IMR-90 (cell line): ENCODE results near the gene CDH26. TPM values are rescaled to one million over a fixed set of nuclear protein-coding genes. Genes with fewer than 3 reads are reported as not detected.

ENCODE experiments used
- ATAC-seq: fragments of 200-7000 bp; cut with Tn5 transposase; 2 replicates; pipeline ENCODE4 v1.9.1; 2020; ENCODE audit warnings: low read depth, mild to moderate bottlenecking, moderate library complexity
- BruUV-seq: library from RNA; stranded (reverse); fragments of 400-500 nt; replicated peaks from 2 replicates; lab custom pipeline; 2021; lab: Mats Ljungman, UMichigan
- CTCF ChIA-PET: fragments of 300-600 bp; formaldehyde crosslinking; extraction: SDS; loops from one replicate; lab custom pipeline; 2021; ENCODE audit warnings: antibody characterized with exemption; lab: Yijun Ruan, JAX
- POLR2A ChIA-PET: fragments of 300-600 bp; sonication (Branson Sonifier 250); formaldehyde crosslinking; loops from one replicate; lab custom pipeline; 2022; ENCODE audit warnings: antibody characterized with exemption; ENCODE audit not compliant: unreplicated experiment; lab: Charles Lee
- DNase-seq: peaks from one replicate; pipeline ENCODE4 v3.0.0; 2013
- H2AFZ ChIP-seq: replicated peaks from 2 replicates; pipeline ENCODE3; 2013; ENCODE audit warnings: low read length, mild to moderate bottlenecking; ENCODE audit not compliant: poor library complexity
- H2AK5ac ChIP-seq: 2 replicates; pipeline ENCODE4 v1.6.1; 2013; ENCODE audit warnings: low read depth, low read length, inconsistent platforms
- H2AK9ac ChIP-seq: replicated peaks from 2 replicates; pipeline ENCODE3; 2013; ENCODE audit warnings: mild to moderate bottlenecking, low read depth, low read length, moderate library complexity; ENCODE audit not compliant: poor library complexity
- H2BK120ac ChIP-seq: 2 replicates; pipeline ENCODE4 v1.6.1; 2013; ENCODE audit warnings: low read depth, low read length, inconsistent platforms
- H2BK15ac ChIP-seq: 3 replicates; pipeline ENCODE4 v1.6.1; 2013; ENCODE audit warnings: low read depth, low read length, inconsistent platforms
- H2BK20ac ChIP-seq: 2 replicates; pipeline ENCODE4 v1.6.1; 2013; ENCODE audit warnings: low read depth, mild to moderate bottlenecking, inconsistent platforms, low read length, moderate library complexity
- H2BK5ac ChIP-seq: 2 replicates; pipeline ENCODE4 v1.6.1; 2013; ENCODE audit warnings: mild to moderate bottlenecking, low read depth, low read length, inconsistent platforms; ENCODE audit not compliant: poor library complexity, severe bottlenecking
- H3K14ac ChIP-seq: replicated peaks from 2 replicates; pipeline ENCODE4 v1.6.1; 2013; ENCODE audit warnings: low read depth, low read length, inconsistent platforms
- H3K18ac ChIP-seq: 2 replicates; pipeline ENCODE4 v1.6.1; 2013; ENCODE audit warnings: low read depth, low read length, control low read depth
- H3K23ac ChIP-seq: 2 replicates; pipeline ENCODE4 v1.6.1; 2013; ENCODE audit warnings: low read depth, low read length, inconsistent platforms
- H3K27ac ChIP-seq: 2 replicates; pipeline ENCODE4 v1.5.1; 2013; ENCODE audit warnings: mild to moderate bottlenecking, control low read depth, low read length; ENCODE audit not compliant: insufficient read depth
- H3K27me3 ChIP-seq: 2 replicates; pipeline ENCODE4 v1.6.1; 2013; ENCODE audit warnings: low read length; ENCODE audit not compliant: control insufficient read depth, insufficient read depth
- H3K36me3 ChIP-seq: 2 replicates; pipeline ENCODE4 v1.6.1; 2013; ENCODE audit warnings: low read length, mixed read lengths; ENCODE audit not compliant: control insufficient read depth, insufficient read depth
- H3K4ac ChIP-seq: 2 replicates; pipeline ENCODE4 v1.6.1; 2013; ENCODE audit warnings: low read depth, low read length, inconsistent platforms
- H3K4me1 ChIP-seq: 2 replicates; pipeline ENCODE4 v1.6.1; 2013; ENCODE audit warnings: low read length, mixed read lengths; ENCODE audit not compliant: control insufficient read depth, insufficient read depth
- H3K4me2 ChIP-seq: 2 replicates; pipeline ENCODE4 v1.6.1; 2013; ENCODE audit warnings: low read depth, mild to moderate bottlenecking, control low read depth, low read length, moderate library complexity
- H3K4me3 ChIP-seq: 2 replicates; pipeline ENCODE4 v1.5.1; 2013; ENCODE audit warnings: low read depth, mild to moderate bottlenecking, control low read depth, low read length, moderate library complexity; ENCODE audit not compliant: insufficient read depth
- H3K56ac ChIP-seq: 2 replicates; pipeline ENCODE4 v1.6.1; 2013; ENCODE audit warnings: low read length, inconsistent platforms; ENCODE audit not compliant: insufficient read depth; ENCODE audit errors: extremely low read depth
- H3K79me1 ChIP-seq, 2 experiments: 2 replicates each; pipeline ENCODE4 v1.6.1; 2013; ENCODE audit warnings: low read length in 2 of 2, inconsistent platforms in 1 of 2, low read depth in 1 of 2
- H3K9ac ChIP-seq: 2 replicates; pipeline ENCODE4 v1.6.1; 2013; ENCODE audit warnings: low read depth, low read length, control low read depth
- H3K9me1 ChIP-seq: 2 replicates; pipeline ENCODE4 v1.6.1; 2013; ENCODE audit warnings: low read length, inconsistent platforms; ENCODE audit not compliant: insufficient read depth
- H3K9me3 ChIP-seq: 2 replicates; pipeline ENCODE4 v1.6.1; 2013; ENCODE audit warnings: low read length; ENCODE audit not compliant: control insufficient read depth, insufficient read depth
- H4K20me1 ChIP-seq: 2 replicates; pipeline ENCODE4 v1.6.1; 2013; ENCODE audit warnings: low read length, inconsistent platforms; ENCODE audit not compliant: insufficient read depth
- H4K5ac ChIP-seq: 2 replicates; pipeline ENCODE4 v1.6.1; 2013; ENCODE audit warnings: mild to moderate bottlenecking, low read depth, low read length, control low read depth
- H4K8ac ChIP-seq, 2 experiments: 2 replicates each; pipeline ENCODE4 v1.6.1; 2013; ENCODE audit warnings: low read depth in 2 of 2, low read length in 2 of 2, control low read depth in 1 of 2, inconsistent platforms in 1 of 2
- H4K91ac ChIP-seq: 2 replicates; pipeline ENCODE4 v1.6.1; 2013; ENCODE audit warnings: low read depth, low read length, inconsistent platforms; ENCODE audit not compliant: insufficient read depth
- BHLHE40 ChIP-seq: fragments of 150-350 bp; IDR thresholded peaks from 2 replicates; pipeline ENCODE4 v1.6.1; 2016; ENCODE audit warnings: mild to moderate bottlenecking, low read depth, low read length
- CEBPB ChIP-seq: IDR thresholded peaks from 2 replicates; pipeline ENCODE4 v1.6.1; 2012; ENCODE audit warnings: low read depth, low read length, improper control_type of control experiment
- CHD1 ChIP-seq: IDR thresholded peaks from 2 replicates; pipeline ENCODE4 v1.6.1; 2012; ENCODE audit warnings: low read depth, low read length, improper control_type of control experiment
- FOS ChIP-seq: fragments of 150-350 bp; IDR thresholded peaks from 2 replicates; pipeline ENCODE4 v1.6.1; 2016; ENCODE audit warnings: low read depth, low read length
- MAFK ChIP-seq: IDR thresholded peaks from 2 replicates; pipeline ENCODE4 v1.6.1; 2012; ENCODE audit warnings: low read depth, low read length, improper control_type of control experiment
- MXI1 ChIP-seq: IDR thresholded peaks from 2 replicates; pipeline ENCODE4 v1.6.1; 2012; ENCODE audit warnings: low read depth, mild to moderate bottlenecking, low read length, moderate library complexity, borderline replicate concordance
- NFE2L2 ChIP-seq: fragments of 150-350 bp; IDR thresholded peaks from 2 replicates; pipeline ENCODE4 v1.6.1; 2016; ENCODE audit warnings: low read depth, mild to moderate bottlenecking, low read length
- POLR2A ChIP-seq: IDR thresholded peaks from 2 replicates; pipeline ENCODE4 v1.6.1; 2012; ENCODE audit warnings: mild to moderate bottlenecking, low read depth, low read length
- RAD21 ChIP-seq: IDR thresholded peaks from 2 replicates; pipeline ENCODE4 v1.6.1; 2012; ENCODE audit warnings: low read length, improper control_type of control experiment
- RFX5 ChIP-seq: IDR thresholded peaks from 2 replicates; pipeline ENCODE4 v1.8.0; 2012; ENCODE audit warnings: low read depth, mild to moderate bottlenecking, low read length, moderate library complexity
- SMC3 ChIP-seq: fragments of 150-350 bp; IDR thresholded peaks from 2 replicates; pipeline ENCODE4 v1.6.1; 2016; ENCODE audit warnings: low read depth, mild to moderate bottlenecking, antibody characterized with exemption, low read length, moderate library complexity
- WGBS, 2 experiments: methylation state at CpG; one replicate each; pipeline versions ENCODE4 v1.1.5 to v1.1.7; 2013; ENCODE audit warnings: missing lambda C conversion rate in 2 of 2; ENCODE audit not compliant: insufficient read length in 1 of 2; ENCODE audit errors: extremely low coverage in 2 of 2; 5-methylcytosine and 5-hydroxymethylcytosine counted together
- dilution Hi-C: fragments of 300-500 bp; cut with HindIII; formaldehyde crosslinking; loops from one replicate; pipeline ENCODE4 v1.14.3; 2018; ENCODE audit warnings: low sequenced_read_pairs; ENCODE audit not compliant: unreplicated experiment
- in situ Hi-C: fragments of 300-500 bp; cut with MboI; formaldehyde crosslinking; loops from 3 replicates; pipeline ENCODE4 v1.14.3; 2019; ENCODE audit warnings: low sequenced_read_pairs, inconsistent platforms, mixed read lengths
- intact Hi-C: fragments of 100-400 bp; cut with micrococcal nuclease; formaldehyde crosslinking; loops from 2 replicates; pipeline ENCODE4 v1.10.0; 2022
- polyA plus RNA-seq, 3 experiments: library from polyadenylated mRNA; depleted of rRNA; stranded (reverse); fragments of >200 nt; gene quantifications; 2 replicates each; pipeline ENCODE4 v1.2.3, GENCODE V29; 2012; ENCODE audit warnings: low replicate concordance in 1 of 3
- total RNA-seq: library from RNA; depleted of rRNA; stranded (reverse); fragments of >200 nt; gene quantifications from 2 replicates; pipeline ENCODE4 v1.2.3, GENCODE V29; 2012
- TF ChIP-seq, protein P1 (sequence below): conservative IDR thresholded peaks from 2 replicates; pipeline ENCODE4 v1.5.1; 2012; ENCODE audit warnings: mild to moderate bottlenecking, low read depth, low read length, improper control_type of control experiment
- TF ChIP-seq, protein P2 (sequence below): fragments of 150-350 bp; IDR thresholded peaks from 2 replicates; pipeline ENCODE4 v1.6.1; 2016; ENCODE audit warnings: low read depth, mild to moderate bottlenecking, low read length, moderate library complexity, borderline replicate concordance
- TF ChIP-seq, protein P3 (sequence below): fragments of 150-350 bp; IDR thresholded peaks from 2 replicates; pipeline ENCODE4 v1.6.1; 2017; ENCODE audit warnings: mild to moderate bottlenecking, antibody characterized with exemption, low read length, low read depth

Gene CDH26
- total and polyA plus RNA-seq, 2 of the 4 experiments (the other 2 are of a cell fraction): not detected

DNA sequence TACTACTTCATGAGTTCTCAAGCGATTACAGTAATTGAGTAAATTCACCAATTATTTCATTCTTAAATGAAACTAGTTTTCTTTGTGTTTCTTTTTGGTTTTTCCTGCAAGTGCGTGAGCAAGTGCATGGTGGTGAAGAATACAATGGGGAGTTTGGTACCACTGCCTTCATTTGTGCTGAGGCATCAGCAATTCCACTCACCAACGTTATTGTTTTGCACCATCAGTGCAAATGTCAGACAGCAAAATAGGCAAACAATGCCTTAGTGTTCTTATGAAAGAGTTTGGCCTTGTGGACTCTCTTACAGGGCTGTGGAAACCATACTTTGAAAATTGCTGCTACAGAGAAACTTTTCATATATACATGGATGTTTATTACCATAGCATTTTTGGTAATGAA is 8.2 kb downstream of the CDH26 start:
- POLR2A ChIA-PET: no interaction called here
- H2AFZ ChIP-seq: no peak overlapping the region
- H3K9ac ChIP-seq: no peak overlapping the region
- peaks cover 3% of the 10 kb centered on the region for H3K27me3 ChIP-seq
- no peaks in the 10 kb centered on the region for H3K4me1 ChIP-seq
- CTCF ChIA-PET: interaction anchor here (0.6 kb wide), 1 partner anchor 16 kb away, joined by 6 read pairs; no protein-coding TSS in a partner anchor
- TF ChIP-seq, protein P1, sequence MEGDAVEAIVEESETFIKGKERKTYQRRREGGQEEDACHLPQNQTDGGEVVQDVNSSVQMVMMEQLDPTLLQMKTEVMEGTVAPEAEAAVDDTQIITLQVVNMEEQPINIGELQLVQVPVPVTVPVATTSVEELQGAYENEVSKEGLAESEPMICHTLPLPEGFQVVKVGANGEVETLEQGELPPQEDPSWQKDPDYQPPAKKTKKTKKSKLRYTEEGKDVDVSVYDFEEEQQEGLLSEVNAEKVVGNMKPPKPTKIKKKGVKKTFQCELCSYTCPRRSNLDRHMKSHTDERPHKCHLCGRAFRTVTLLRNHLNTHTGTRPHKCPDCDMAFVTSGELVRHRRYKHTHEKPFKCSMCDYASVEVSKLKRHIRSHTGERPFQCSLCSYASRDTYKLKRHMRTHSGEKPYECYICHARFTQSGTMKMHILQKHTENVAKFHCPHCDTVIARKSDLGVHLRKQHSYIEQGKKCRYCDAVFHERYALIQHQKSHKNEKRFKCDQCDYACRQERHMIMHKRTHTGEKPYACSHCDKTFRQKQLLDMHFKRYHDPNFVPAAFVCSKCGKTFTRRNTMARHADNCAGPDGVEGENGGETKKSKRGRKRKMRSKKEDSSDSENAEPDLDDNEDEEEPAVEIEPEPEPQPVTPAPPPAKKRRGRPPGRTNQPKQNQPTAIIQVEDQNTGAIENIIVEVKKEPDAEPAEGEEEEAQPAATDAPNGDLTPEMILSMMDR: no peak
- TF ChIP-seq FOS (no peak), POLR2A (no peak), SMC3 (no peak), CEBPB (no peak), MXI1 (no peak), RFX5 (no peak), NFE2L2 (no peak), CHD1 (no peak), RAD21 (no peak), MAFK (no peak), BHLHE40 (no peak)
- TF ChIP-seq, protein P2, sequence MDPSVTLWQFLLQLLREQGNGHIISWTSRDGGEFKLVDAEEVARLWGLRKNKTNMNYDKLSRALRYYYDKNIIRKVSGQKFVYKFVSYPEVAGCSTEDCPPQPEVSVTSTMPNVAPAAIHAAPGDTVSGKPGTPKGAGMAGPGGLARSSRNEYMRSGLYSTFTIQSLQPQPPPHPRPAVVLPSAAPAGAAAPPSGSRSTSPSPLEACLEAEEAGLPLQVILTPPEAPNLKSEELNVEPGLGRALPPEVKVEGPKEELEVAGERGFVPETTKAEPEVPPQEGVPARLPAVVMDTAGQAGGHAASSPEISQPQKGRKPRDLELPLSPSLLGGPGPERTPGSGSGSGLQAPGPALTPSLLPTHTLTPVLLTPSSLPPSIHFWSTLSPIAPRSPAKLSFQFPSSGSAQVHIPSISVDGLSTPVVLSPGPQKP: no peak
- TF ChIP-seq, protein P3, sequence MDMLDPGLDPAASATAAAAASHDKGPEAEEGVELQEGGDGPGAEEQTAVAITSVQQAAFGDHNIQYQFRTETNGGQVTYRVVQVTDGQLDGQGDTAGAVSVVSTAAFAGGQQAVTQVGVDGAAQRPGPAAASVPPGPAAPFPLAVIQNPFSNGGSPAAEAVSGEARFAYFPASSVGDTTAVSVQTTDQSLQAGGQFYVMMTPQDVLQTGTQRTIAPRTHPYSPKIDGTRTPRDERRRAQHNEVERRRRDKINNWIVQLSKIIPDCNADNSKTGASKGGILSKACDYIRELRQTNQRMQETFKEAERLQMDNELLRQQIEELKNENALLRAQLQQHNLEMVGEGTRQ: no peak
- H3K18ac ChIP-seq: no peak overlapping the region
- dilution Hi-C loops: no loop called here
- H3K4me2 ChIP-seq: no peak overlapping the region
- H3K14ac ChIP-seq: no peak overlapping the region
- no peak overlapping the region for H2BK5ac ChIP-seq
- ATAC-seq (no peak), DNase-seq (no peak)
- no peak overlapping the region for H2AK5ac ChIP-seq
- no peak overlapping the region for H3K56ac ChIP-seq
- H4K5ac ChIP-seq: no peak overlapping the region
- no peak overlapping the region for H3K4me3 ChIP-seq
- no peak overlapping the region for H3K27ac ChIP-seq
- in situ Hi-C loops: no loop called here
- intact Hi-C loops: no loop called here
- no peak overlapping the region for H3K4ac ChIP-seq
- H3K9me3 ChIP-seq: no peaks in the 10 kb centered on the region
- no peak overlapping the region for H2BK15ac ChIP-seq
- no peaks in the 10 kb centered on the region for H4K20me1 ChIP-seq
- BruUV-seq: no TSS peak
- H3K23ac ChIP-seq: no peak overlapping the region
- no peak overlapping the region for H2AK9ac ChIP-seq
- H3K9me1 ChIP-seq: no peaks in the 10 kb centered on the region
- no peak overlapping the region for H2BK20ac ChIP-seq
- no peaks in the 10 kb centered on the region for H3K36me3 ChIP-seq
- H4K8ac ChIP-seq: no peak overlapping the region
- H2BK120ac ChIP-seq: no peak overlapping the region
- no CpG with 5 or more reads among the region's 3 CpGs for WGBS, 2 experiments
- no peaks in the 10 kb centered on the region for H3K79me1 ChIP-seq
- H4K91ac ChIP-seq: no peak overlapping the region
